Esophagus muscularis mucosa (tissue), 3 donors: ENCODE measurements around the gene FAM193B.

Source experiments
- EP300 ChIP-seq: sonication (generic); formaldehyde crosslinking; IDR thresholded peaks from one replicate; pipeline ENCODE4 v1.6.1; 2017; ENCODE audit warnings: antibody characterized with exemption
- TF ChIP-seq, protein P1 (sequence below), 3 experiments: fragments of 200-600 bp in 2 of 3; fragments of 450-650 bp in 1 of 3; sonication (generic) in 2 of 3; IDR thresholded peaks; one replicate each; pipeline ENCODE4 v1.5.1; 2017 to 2019; ENCODE audit warnings: antibody characterized with exemption in 3 of 3, mild to moderate bottlenecking in 2 of 3, moderate library complexity in 1 of 3

DNA sequence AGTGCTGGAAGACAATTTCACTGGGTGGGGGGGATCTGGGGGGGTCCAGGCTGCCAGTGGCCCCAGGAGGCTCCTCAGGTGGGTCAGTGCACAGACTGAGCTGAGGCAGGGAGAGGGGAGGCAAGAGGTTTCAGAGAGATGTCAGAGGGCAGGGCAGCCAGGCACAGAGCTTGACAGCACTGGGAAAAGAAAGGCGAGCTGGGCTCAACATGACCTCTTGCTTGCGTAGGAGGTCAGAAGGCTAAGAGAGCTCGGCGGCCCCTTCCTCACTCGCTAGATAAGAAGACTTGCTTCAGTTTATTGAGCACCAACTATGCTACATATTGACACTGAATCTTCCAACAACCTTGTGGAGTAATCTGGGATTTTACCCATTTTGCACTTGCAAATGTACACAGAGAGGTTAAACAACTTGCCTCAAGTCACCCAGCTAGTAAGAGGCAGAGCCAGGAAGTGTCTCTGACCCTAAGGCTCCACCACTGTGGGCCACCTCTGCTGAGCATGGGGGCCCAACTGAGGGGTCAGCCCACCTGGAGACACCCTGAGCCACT lies 60.5 kb downstream of the FAM193B start:
- no peak for TF ChIP-seq EP300
- TF ChIP-seq, protein P1, sequence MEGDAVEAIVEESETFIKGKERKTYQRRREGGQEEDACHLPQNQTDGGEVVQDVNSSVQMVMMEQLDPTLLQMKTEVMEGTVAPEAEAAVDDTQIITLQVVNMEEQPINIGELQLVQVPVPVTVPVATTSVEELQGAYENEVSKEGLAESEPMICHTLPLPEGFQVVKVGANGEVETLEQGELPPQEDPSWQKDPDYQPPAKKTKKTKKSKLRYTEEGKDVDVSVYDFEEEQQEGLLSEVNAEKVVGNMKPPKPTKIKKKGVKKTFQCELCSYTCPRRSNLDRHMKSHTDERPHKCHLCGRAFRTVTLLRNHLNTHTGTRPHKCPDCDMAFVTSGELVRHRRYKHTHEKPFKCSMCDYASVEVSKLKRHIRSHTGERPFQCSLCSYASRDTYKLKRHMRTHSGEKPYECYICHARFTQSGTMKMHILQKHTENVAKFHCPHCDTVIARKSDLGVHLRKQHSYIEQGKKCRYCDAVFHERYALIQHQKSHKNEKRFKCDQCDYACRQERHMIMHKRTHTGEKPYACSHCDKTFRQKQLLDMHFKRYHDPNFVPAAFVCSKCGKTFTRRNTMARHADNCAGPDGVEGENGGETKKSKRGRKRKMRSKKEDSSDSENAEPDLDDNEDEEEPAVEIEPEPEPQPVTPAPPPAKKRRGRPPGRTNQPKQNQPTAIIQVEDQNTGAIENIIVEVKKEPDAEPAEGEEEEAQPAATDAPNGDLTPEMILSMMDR (IDR thresholded peaks at IDR 0.05) = no peak
